ENCODE data around the gene GAS7.

Gene GAS7

DNA sequence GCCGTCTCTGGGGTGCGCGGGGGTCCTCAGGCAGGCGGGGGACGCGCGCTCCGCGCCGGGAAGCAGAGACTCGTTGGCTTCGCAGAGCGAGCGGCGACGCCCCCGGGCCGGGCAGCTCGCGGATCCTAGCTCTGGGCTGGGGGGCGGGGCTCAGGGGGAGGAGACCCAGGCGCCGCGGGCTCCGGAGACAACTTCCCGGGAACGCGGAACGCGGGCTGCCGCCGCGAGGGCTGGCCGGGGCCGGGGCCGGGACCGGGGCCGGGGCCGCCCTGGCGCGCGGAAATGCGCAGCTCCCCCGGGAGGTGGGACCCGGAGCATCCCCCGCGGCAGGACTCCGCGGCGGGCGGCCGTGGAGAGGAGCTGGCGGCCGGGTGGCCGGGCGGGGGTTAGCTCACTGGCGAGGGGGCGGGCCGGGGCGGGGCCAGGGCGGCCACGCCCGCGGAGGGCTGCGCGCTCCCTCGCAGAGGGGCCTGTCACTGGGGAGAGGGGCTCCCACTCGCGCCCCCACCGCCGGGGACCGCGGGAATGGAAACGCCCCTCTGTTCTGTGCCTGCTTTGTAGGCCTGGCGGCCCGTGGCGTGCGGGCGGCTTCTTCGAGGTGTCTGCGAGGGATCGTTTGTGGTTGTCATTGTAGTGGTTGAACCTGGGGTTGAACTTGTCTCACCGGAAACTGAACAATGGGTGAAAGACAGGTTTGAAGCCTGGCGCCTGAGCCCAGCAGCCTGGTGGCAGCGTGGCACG, at the start of gene GAS7:
Gene GAS7, minus strand, starts transcription at position 98 of the 741 bp plus-strand sequence.
- DNase-seq, result no peak

DNA sequence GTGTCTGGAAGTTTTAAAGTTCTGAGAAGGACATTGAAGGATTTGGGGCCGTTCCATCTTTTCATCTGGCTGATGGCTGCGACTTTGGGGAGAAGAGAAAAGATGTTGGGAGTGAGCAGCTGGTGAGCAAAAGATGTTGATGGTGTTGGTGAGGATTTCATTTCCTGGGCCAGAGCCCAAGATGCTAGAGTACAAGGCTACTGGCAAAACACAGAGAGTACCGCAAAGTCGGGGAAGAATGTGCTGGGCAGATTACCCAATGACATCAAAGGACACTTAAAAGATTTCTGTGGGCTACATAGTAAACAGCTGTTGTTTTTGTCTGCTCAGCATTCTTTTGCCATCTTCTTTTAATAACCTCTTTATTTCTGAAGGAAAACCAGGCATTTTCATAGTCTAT, 49.4 kb upstream of the GAS7 start:
- no peak for DNase-seq

DNA sequence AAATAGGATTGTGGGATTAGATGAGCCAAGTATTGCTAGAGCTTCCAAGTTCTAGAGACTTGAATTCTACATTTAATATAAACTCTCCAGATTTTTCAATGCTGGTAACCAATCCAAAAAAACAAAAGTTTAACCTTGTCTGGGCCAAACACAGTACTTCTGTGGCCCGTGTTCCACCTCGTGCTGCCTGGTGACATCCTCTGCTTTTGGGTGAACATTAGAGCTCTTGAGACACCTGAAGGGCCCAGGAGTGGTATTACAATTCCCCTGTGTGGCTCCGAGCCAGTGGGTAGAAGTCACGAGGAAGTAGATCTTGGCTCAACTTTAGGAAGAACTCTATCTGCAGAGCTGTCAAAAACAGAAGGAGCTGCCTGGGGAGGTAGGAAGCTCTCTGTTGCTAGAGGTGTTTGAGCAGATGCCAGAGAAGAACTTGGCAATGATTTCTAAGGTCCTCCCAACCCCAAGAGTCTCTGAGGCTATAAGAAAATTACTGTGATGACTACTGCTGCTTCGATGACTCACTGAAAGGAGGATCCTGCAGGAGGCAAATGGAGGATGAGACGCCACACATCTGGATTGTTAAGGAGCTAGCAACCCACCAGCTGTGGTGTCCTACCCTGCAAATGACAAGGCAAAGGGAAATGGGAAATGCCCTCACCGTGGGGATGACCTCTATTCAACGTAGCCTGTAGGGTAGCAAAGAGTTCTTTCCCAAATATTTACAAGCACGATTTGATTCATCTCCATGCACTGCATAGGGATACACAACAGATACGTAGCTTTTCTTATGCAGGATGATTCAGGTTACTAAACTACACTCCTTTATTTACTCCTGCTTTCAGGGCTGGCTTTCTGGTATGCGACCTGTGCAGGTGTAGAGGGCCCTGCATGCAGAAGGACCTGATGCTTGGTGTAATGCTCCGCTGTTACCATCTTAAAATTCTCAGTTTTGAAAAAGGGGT, 45.8 kb upstream of the GAS7 start:
- no peak for DNase-seq

DNA sequence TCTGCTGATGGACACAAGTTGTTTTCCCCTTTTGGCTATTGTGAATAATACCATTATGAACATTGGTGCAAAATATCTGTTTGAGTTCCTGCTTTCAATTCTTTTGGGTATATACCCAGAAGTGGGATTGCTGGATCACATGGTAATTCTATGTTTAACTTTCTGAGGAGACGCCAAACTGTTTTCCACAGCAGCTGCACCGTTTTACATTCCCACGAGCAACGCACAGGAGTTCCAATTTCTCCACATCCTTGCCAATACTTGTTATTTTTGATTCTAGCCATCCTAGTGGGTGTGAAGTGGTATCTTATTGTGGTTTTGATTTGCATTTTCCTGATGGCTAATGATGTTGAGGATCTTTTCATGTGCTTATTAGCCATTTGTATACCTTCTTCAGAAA, 43.4 kb upstream of the GAS7 start:
- no peak for DNase-seq

DNA sequence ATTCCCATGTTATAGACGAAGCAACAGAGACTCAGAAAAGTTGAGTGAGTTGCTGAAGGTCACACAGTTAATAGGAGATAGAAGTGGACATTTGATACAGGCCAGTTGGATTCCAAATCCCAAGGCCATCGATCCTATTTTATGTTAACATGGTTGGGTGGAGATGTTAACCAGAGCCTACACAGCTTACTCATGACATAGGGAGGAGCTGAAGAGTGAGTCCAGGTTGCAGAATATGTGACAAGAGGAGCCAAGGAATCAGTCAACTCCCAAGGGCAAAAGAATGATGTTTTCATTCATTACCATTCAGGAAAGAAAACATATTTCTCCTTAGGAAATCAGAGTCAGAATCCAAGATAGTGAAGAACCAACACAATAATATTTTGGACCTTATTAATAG, 40.3 kb upstream of the GAS7 start:
- DNase-seq, result no peak

DNA sequence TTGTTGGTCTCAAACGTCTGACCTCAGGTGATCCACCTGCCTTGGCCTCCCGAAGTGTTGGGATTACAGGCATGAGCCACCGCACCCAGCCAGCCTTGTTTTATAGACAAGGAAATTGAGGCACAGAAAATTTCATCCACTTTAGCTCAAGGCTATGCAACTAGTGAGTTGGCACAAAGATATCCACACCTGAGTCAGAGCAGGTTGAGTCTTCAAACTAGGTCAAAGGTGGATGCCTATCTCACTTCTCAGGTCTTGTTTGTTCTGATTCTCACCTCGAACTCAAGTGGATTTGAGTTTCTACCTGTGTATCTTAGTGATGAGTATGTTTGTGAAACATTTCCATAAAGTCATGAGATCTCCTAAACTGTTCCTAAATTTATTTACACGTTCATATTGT, 35.6 kb upstream of the GAS7 start:
- DNase-seq, result no peak

DNA sequence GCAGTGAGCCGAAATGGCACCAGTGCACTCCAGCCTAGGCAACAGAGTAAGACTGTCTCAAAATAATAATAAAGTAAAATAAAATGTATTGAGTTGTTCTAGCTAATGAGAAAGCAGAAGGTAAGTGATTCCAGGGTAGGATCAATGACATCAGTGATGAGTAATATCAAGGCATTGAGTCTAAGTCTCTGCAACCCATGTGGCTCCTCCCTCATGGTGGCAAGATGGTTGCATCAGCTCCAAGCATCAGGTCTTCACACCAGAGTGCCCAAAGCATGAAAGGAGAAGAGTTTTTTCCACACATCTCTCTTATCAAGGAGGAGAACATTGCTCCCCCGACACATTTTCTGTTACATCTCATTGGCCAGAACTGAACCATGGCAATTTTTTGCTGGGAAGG, 34.8 kb upstream of the GAS7 start:
- no peak for DNase-seq

DNA sequence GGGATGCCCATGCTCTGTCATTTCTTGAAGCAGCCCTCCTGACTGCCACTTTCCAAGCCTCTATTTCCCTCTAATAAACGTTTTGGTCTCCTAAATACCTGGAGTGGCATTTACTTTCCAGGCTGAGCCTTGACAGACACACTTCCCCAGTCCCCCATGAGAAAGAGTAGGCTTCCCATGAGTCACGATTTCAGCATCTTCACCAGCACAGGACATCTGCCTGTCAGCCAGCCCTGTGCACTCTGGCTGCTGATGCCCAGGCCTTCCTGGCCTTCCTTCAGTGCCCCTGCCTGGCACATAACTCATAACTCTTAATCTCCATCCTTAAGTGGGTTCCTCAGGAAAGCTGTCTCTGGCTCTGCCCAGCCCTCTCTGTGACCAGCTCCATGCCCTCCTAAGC, 30.8 kb upstream of the GAS7 start:
- no peak for DNase-seq

DNA sequence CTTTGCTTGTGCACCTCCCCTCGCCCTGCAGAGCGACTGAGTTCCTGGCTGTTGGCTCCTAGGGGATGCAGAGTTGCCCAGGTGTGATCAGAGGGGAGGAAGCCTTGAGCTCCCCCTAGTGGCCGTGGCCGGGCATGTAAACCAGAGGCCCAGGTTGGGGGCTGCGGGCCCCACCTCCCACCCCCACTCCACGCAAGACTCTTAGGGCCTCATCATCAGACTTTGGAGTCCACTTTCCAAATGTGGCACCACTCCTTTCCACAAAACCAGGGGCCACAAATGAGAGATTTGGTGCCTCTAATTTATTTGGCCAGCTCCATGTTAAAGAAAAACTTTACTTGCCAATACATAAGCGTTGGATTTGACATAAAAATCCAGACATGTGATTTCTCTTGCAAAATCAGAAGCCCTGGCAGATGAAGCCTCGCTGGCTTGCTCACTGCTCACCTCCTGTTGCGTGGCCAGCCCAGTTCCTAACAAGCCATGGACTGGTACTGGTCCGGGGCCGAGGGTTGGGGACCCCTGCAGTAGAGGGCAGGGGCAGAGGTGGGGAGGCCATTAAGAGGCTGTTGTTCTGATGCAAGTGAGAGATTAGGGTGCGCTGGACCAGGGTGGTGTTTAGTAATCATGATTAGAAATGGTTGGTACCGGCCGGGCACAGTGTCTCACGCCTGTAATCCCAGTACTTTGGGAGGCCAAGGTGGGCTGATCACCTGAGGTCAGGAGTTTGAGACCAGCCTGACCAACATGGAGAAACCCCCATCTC, 28.7 kb upstream of the GAS7 start:
- DNase-seq, result peak; percentile 3 to 17

DNA sequence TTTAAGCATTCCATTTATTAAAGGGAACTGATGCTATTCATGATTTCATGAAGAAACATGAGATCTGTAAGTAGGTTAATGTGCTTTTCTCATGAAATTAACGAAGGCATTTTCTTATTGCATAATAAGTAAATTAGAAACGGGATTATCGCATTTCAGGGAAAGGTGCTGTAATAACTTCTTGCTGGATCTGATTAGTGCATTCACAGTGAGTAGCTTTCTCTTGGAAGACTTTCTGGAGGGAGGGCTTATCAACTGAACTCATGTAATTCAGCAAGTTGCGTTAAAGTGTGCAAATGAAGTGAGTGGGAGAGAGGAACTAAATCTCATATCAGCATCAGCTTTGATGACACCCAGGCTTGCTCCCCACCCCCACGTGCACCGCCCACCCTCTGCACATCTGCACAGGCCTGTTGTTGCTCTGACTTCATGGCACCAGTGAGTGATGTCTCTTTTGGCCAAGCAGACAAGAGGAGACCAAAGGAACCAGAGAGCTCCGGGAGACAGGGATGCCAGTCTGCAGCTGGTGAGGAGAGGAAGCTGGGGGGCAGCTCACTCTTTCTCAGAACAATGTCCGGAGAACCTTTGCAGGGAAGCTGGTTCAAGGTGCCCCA, 26.3 kb upstream of the GAS7 start:
- no peak for DNase-seq

DNA sequence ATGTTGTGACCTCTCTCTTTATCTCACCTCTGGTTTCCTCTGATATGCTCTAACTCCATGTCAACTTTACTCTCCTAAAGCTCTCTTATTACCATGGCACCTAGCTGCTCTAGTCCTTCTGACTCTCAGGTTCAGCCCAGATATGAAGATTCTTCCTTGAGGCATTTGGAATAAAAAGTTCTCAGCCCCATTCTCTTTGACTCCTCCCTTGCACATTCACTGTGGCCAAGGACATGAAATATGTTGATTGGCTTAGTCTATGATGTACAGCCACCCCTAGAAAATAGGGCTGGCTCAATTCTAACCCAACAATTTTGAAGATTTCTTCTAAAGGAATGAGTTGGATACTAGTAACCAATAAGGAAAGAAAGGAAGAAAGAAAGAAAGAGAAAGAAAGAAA, 20.8 kb upstream of the GAS7 start:
- DNase-seq, result no peak

DNA sequence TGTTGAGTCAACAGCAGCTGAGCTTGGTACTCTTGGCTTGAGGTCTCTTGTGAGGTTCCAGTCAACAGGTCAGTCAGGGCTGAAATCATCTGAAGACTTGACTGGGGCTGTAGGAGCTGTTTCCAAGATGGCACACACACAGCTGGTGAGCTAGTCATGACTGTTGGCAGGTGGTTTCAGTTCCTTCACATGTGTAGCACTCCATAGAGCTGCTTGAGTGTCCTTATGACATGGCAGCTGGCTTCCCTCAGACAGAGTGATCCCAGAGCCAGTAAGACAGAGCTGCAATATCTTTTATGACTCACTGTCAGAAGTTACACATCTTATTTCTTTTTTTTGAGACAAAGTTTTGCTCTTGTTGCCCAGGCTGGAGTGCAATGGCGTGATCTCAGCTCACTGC, 19.5 kb upstream of the GAS7 start:
- no peak for DNase-seq

DNA sequence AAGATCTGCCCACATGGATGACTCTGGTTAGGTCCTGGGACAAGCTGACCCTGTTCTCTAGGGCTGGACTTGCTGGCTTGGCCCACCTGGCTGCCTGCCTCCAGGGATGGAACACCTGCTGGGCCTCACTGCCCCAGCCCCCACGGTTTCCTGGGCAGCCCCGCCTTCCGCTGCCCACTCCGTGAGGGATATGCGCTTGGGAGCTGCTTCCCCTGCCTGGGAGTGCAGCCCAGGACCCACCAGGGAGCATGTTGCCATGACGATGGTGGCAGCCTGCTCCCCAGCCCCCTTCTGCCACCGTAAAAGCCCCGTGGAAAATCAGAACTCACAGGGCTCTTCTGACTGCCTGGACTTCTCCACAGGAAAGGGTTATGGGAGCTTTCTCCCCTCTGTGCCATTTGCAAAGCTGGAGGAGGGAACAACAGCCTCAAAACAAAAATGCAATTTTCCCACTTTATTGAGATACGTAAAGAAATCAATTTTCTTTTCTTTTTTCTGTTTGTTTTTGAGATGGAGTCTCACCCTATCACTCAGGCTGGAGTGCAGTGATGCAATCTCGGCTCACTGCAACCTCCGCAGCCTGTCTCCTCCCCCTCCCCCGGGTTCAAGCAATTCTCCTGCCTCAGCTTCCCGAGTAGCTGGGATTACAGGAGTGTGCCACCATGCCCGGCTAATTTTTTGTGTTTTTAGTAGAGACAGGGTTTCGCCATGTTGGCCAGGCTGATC, 18.0 kb upstream of the GAS7 start:
- DNase-seq, result no peak

DNA sequence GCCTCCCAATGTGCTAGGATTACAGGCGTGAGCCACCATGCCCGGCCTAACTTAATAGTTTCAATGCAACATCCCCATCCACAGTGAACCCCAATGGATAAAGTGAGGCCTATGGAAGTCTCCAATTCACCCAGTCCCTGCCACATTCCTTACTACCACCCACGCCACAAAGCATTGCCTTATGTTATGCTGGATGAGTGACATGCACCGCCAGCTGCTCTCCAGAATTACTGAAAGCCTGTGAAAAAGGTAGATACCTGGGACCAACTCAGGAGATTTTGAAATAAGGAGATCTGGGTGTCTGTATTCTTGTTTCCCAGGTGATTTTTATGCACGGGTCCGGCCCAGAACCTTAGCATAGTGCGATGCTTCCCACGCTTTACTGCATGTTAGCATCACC, 16.9 kb upstream of the GAS7 start:
- DNase-seq, result no peak

DNA sequence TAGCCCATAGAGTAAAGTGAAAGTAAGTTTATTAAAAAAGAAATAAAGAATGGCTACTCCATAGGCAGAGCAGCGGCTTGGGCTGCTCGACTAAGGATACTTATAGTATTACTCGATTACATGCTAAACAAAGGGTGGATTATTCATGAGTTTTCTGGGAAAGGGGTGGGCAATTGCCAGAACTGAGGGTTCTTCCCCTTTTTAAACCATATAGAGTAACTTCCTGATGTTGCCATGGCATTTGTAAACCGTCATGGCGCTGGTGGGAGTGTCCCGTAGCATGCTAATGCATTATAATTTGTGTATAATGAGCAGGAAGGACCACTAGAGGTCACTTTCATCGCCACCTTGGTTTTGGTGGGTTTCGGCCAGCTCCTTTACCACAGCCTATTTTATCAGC, 13.3 kb upstream of the GAS7 start:
- DNase-seq, result no peak

DNA sequence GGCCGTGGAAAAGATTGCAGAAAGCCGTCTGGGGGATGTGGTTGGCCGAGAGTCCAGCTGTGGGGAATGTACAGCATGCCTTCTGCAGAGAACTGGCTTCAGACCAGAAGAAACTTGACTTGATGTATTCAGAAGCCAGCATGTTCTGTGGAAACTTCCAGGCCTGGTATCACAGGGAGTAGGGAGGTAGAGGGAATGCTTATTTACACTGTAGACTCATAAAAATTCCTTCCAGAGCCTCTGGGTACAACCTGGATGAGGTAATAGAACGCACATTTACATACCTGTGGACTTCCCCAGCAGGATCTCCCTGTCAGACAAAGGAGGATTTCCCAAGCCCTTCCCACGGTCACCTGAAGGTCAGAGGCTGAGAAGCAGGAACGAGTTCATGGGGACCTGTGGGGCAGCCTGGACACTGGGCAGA, 11.8 kb upstream of the GAS7 start:
- DNase-seq, result no peak

DNA sequence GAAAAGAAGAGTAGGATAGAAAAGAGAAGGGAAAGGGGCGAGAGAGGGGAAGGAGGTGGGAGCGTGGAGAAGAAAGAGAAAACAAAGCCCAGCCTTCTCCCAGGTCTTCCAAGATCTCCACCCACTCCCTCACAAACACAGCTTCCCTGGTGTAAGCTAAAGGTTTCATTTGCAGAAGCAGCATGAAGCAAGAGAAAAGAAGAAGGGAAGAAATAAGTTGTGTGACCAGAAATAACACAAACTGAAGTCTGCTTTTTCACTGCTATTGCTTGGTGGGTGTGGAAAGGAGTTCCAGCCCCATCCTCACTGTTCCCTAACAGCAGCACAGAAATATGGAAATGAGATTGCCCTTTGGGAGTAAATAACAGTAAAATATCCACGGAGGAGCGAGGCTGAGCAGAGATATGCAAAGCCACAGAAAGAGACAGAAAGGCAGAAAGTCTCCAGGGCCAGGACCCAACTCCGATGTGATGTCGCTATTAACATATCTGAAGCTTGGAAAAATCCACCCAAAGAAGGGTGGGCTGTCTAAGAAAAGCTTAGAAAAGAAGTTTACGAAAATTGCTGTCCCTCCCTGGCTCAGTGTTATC, 10.3 kb upstream of the GAS7 start:
- no peak for DNase-seq

DNA sequence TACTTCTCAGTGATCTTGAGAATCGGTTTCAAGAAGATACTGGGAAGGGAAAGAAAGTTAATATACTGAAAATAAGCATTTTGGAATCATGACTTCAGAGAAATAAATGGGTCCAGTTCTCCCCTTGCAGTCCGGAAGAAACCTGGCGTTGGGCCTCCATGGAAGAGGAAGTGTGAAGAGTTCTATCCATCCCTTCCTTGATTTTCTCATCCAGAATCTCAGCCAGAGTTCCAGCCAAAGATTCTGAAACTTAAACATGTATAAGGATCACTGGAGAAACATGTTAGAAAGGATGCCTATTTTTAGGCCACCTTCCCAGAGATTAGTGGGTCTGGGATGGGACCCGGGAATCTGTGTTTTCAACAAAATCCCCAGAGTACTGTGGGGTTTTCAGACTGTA, 8.7 kb upstream of the GAS7 start:
- no peak for DNase-seq

DNA sequence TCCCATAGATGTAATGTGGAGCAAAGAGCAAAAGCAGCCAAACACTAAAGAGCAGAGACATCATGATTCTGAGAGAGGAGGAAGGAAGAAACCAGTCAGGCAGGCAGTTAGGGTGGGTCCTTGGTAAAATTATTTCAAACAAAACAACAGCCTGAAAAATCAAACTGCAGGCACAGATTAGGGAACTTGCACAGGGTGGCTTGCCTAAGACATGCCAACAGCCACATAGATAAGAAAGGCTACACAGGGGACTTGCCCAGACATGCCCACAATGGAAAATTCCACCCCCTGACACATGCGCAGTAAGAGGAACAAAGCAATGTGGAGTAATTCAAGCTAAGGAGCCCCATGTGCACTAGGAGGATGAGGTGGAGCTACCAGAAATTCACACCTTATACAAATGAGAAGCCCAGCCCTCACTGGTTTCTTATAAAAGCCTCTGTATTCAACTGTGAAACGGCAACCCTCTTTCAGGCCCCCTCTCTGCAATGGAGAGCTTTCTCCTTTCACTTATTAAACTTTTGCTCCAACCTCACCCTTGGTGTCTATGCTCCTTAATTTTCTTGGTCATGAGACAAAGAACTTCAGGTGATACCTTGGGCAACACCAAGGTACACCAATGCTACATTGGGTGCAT, 7.3 kb upstream of the GAS7 start:
- no peak for DNase-seq

DNA sequence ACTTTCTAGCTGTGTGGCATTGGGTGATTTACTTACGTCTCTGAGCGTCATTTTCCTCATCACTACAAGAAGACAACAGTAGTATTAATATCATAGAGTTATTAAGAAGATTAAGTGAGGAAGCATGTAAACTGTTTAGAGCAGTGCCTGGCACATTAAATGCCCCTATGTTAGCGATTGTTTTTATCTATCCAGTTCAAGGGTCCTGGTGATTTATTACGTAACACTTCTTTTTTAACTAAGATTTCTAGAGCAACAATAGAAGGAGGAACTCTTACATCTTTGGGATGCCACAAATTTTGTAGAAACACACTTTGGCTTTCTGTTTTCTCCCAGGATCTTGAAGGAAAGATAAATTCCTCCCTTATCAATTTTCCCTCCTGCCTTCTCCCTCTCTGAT, 3.3 kb upstream of the GAS7 start:
- no peak for DNase-seq

DNA sequence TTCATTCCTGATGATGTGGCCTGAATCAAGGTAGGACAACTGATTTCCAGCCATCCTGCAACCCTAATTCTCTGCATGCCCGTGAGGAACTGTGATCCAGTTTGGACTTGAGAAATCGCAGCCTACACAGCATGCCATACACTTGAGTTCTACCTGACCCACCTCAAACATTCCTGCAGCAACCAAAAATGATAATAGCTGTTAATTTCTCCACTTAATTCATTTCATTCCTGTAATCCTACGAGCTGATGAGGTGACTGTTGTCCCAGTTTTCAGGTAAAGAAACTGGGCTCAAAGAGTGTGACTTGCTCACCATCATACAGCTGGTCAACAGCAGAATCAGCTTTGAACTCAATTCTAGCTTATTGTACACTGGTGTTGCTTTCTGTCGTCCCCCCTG, 2.2 kb upstream of the GAS7 start:
- no peak for DNase-seq

All from activated CD4-positive, alpha-beta T cell treated with anti-CD3 and anti-CD28 coated beads, Interleukin-2, amount 50 U/mL, for 4 hours (primary cell).